GM12865 (cell line): ENCODE results near the gene CDH19.

Experiments
- DNase-seq: peaks from one replicate; pipeline ENCODE4 v3.0.0; 2010; ENCODE audit warnings: low read depth
- H3K4me3 ChIP-seq: 2 replicates; pipeline ENCODE4 v1.5.1; 2011; ENCODE audit warnings: mild to moderate bottlenecking, low read depth, low read length, control low read depth
- TF ChIP-seq, protein P1 (sequence below): IDR thresholded peaks from 2 replicates; pipeline ENCODE4 v1.5.1; 2011; ENCODE audit warnings: low read length, control low read depth, low read depth, inconsistent platforms; ENCODE audit not compliant: insufficient read depth; ENCODE audit errors: missing control alignments

The CDH19 gene

GRCh38 chr18:66571845-66572244 lies 32.0 kb downstream of the CDH19 start:
- no peak overlapping the region for H3K4me3 ChIP-seq
- TF ChIP-seq, protein P1, sequence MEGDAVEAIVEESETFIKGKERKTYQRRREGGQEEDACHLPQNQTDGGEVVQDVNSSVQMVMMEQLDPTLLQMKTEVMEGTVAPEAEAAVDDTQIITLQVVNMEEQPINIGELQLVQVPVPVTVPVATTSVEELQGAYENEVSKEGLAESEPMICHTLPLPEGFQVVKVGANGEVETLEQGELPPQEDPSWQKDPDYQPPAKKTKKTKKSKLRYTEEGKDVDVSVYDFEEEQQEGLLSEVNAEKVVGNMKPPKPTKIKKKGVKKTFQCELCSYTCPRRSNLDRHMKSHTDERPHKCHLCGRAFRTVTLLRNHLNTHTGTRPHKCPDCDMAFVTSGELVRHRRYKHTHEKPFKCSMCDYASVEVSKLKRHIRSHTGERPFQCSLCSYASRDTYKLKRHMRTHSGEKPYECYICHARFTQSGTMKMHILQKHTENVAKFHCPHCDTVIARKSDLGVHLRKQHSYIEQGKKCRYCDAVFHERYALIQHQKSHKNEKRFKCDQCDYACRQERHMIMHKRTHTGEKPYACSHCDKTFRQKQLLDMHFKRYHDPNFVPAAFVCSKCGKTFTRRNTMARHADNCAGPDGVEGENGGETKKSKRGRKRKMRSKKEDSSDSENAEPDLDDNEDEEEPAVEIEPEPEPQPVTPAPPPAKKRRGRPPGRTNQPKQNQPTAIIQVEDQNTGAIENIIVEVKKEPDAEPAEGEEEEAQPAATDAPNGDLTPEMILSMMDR, result no peak

GRCh38 chr18:66566616-66567015 lies 37.3 kb downstream of the CDH19 start:
- TF ChIP-seq, protein P1, result no peak
- H3K4me3 ChIP-seq, result no peak overlapping the region
- DNase-seq, result no peak

More at GRCh38 chr18:66571845-66572244, 32.0 kb downstream of the CDH19 start:
- DNase-seq, result no peak

DNA sequence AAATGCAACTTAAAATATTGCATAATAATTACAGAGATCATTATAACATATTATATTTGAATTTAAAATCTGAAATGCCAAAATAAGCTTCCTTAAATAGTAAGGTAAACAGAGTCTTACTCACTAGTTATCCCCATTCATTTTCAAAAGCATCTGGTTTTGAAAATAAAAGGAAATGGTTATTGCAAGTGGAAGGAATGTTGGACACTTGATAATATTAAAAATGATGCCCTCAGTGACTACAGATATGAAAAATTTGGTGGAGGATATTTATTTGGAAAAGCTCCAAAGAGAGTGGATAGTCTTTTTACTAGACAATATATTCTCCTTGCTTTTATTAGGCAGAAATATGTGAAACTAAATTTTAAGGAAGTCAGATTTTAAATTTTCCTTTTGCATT lies 39.7 kb downstream of the CDH19 start:
- DNase-seq, result no peak
- TF ChIP-seq, protein P1, result no peak
- H3K4me3 ChIP-seq, result no peak overlapping the region

DNA sequence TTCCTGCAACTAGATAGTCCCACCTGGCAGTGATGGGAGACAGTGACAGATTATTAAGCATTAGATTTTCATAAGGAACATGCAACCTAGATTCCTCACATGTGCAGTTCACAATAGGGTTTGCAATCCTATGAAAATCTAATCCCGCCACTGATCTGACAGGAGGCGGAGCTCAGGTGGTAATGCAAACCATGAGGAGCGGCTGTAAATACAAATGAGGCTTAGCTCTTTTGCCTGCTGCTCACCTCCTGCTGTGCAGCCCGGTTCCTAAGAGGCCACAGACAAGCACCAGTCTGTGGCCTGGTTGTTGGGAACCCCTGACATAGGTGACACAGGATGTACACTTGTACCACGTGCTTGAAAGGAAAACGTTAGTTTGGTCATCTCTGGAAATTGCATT lies 41.6 kb downstream of the CDH19 start:
- H3K4me3 ChIP-seq, result no peak overlapping the region
- DNase-seq, result no peak
- TF ChIP-seq, protein P1, result no peak

DNA sequence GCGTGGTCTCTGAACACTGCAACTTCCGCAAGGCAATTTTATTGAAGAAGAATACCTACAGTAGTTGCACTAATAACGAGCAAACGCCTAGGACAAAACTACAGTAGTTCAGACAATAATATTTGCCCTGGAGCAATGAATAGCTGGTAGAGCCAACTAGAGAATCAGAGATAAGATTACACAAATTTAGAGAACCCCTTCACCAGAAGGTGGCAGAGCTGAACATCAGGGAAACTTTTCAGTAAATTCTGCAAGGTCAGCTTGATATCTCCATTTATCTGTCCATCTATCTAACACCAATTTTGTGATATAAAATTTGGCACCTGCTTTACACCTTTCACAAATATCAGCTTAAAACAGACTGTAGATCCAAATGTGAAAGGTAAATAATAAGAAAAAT lies 43.8 kb downstream of the CDH19 start:
- DNase-seq, result peak; percentile 1
- no peak overlapping the region for H3K4me3 ChIP-seq
- TF ChIP-seq, protein P1, result no peak

DNA sequence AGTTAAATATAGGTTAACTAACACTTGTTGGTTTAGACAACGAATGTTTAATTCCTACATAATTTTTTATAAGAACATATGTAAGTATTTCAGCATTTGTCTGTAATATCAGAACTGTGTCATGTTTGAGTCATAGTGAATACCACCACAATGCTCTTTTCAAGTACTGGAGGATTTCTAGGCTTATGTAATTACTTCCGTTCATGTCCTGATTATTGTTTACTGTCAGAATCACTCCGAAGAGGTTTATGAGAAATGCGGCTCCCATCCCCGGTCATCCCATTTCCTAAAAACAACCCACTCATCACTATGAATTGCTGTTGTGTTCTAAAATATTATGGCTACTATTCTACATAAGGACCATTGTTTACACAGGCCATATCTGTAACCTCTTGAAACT lies 45.1 kb downstream of the CDH19 start:
- TF ChIP-seq, protein P1, result no peak
- DNase-seq, result no peak
- no peak overlapping the region for H3K4me3 ChIP-seq

GRCh38 chr18:66557091-66557490 lies 46.8 kb downstream of the CDH19 start:
- TF ChIP-seq, protein P1, result no peak
- no peak overlapping the region for H3K4me3 ChIP-seq
- DNase-seq, result no peak
